ENCODE measurements around the gene LRRC40. TPM values are rescaled to one million over a fixed set of nuclear protein-coding genes. Genes with fewer than 3 reads are reported as not detected.

The LRRC40 gene
- polyA plus RNA-seq, 1 experiment, result 5.0 TPM

DNA sequence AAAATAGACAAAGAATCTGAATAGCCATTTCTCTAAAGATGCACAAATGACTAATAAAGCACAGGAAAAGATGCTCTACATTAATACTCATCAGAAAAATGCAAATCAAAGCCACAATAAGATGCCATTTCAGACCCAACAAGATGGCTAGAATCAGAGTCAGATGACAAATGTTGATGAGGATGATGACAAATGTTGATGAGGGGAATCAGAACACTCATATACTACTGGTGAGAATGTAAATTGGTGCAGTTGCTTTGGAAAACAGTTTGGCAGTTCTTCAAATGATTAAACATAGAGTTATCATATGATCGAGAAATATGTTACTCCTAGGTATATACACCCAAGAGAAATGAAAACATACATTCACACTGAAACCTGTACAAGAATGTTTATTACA lies 33.9 kb downstream of the LRRC40 start:
- CTCF ChIA-PET, result no interaction called here
- POLR2A ChIA-PET, result no interaction called here
- no peak for DNase-seq (ENCODE audit: low read depth)

DNA sequence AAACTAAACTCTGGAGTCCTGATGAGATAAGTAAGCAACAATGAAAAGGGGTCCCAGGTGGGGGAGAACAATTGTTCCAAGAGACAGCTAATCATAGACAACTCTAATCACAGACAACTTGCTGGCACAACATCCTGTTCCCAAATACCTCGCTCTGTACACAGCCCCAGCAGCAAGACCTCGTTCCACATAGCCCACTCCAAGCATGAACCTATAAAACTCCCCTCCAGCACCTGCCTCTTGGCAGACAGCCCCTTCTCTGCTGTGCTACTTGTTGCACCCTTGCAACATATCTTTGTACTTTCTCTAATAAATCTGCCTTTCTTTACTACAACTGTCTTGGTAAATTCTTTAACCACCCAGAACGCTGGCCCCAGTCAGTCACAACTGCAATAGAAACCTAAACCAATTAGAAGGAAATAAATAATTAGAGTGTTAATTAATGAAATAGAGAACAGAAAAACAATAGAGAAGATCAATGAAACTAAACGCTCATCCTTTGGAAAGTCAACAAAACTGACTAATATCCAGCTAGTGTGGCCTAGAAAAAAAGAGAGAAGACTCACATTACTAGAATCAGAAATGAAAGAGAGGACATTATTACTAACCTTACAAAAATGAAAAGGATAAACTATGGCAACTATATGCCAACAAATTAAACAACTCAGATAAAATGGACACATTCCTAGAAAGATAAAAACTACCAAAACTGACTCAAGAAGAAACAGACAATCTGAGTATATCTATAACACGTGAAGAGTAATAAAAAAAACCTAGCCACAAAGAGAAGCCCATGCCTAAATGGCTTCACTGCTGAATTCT lies 36.1 kb downstream of the LRRC40 start:
- Histone ChIP-seq H3K36me3 (ENCODE audit: control insufficient read depth, insufficient read depth, low read length) (no peaks in the 10 kb centered on the region), H3K4me3 (ENCODE audit: low read depth, low read length) (no peak overlapping the region), H3K27me3 (ENCODE audit: control insufficient read depth, insufficient read depth, low read length) (no peaks in the 10 kb centered on the region)
- CTCF ChIA-PET, result interaction anchor here (0.9 to 2.1 kb wide), 2 partner anchors 26 to 35 kb away, joined by 3 to 6 read pairs; no protein-coding TSS in a partner anchor
- no peak for DNase-seq (ENCODE audit: low read depth)
- TF ChIP-seq CTCF (IDR thresholded peaks at IDR 0.05; ENCODE audit: insufficient read depth, low read depth, low read length), result no peak
- POLR2A ChIA-PET, result no interaction called here

More for the DNA sequence above, 33.9 kb downstream of the LRRC40 start:
- no peak for TF ChIP-seq CTCF (IDR thresholded peaks at IDR 0.05; ENCODE audit: insufficient read depth, low read depth, low read length)
- Histone ChIP-seq H3K27me3 (ENCODE audit: control insufficient read depth, insufficient read depth, low read length) (no peaks in the 10 kb centered on the region), H3K4me3 (ENCODE audit: low read depth, low read length) (no peak overlapping the region), H3K36me3 (ENCODE audit: control insufficient read depth, insufficient read depth, low read length) (no peaks in the 10 kb centered on the region)

DNA sequence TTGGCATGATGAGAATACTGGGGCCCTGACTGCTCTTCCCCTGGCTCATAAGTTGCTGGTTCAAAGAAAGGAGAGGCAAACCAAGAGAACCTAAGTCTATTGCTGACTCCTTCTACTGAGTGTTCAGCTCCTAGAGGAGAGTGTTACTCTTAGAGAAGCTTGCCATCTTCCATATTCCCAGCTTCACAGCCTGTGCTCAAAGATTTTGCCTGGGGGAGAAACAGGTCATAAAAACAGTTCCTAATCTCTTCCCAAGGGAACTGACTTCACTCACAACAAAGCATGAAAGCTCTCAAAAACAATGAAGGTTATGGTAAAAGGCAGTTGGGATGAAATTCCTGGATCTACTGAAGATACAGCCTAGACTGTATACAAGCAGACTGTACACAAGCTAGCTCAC lies 37.1 kb downstream of the LRRC40 start:
- H3K27me3 ChIP-seq (ENCODE audit: control insufficient read depth, insufficient read depth, low read length), result no peaks in the 10 kb centered on the region
- no peak for TF ChIP-seq CTCF (IDR thresholded peaks at IDR 0.05; ENCODE audit: insufficient read depth, low read depth, low read length)
- DNase-seq (ENCODE audit: low read depth), result no peak
- POLR2A ChIA-PET, result no interaction called here
- CTCF ChIA-PET, result interaction anchor here (0.9 to 2.1 kb wide), 2 partner anchors 26 to 34 kb away, joined by 3 to 6 read pairs; no protein-coding TSS in a partner anchor
- no peak overlapping the region for H3K4me3 ChIP-seq (ENCODE audit: low read depth, low read length)
- H3K36me3 ChIP-seq (ENCODE audit: control insufficient read depth, insufficient read depth, low read length), result no peaks in the 10 kb centered on the region

- POLR2A ChIA-PET, result no interaction called here
These were observed 41.0 kb downstream of the LRRC40 start for GRCh38 chr1:70164350-70164749.

More at GRCh38 chr1:70164350-70164749, 41.0 kb downstream of the LRRC40 start:
- Histone ChIP-seq H3K27me3 (ENCODE audit: control insufficient read depth, insufficient read depth, low read length) (no peaks in the 10 kb centered on the region), H3K36me3 (ENCODE audit: control insufficient read depth, insufficient read depth, low read length) (no peaks in the 10 kb centered on the region), H3K4me3 (ENCODE audit: low read depth, low read length) (no peak overlapping the region)
- TF ChIP-seq CTCF (IDR thresholded peaks at IDR 0.05; ENCODE audit: insufficient read depth, low read depth, low read length), result no peak
- CTCF ChIA-PET, result no interaction called here
- DNase-seq (ENCODE audit: low read depth), result no peak

Measured in BJ (cell line).